SK-N-MC (cell line): Measurements from ENCODE around the gene SMARCD1.

Experiments used
- EZH2 ChIP-seq: fragments of 200-600 bp; sonication (generic); IDR thresholded peaks from one replicate; pipeline ENCODE4 v1.6.1; 2017; ENCODE audit warnings: antibody characterized with exemption
- FOXP2 ChIP-seq: optimal IDR thresholded peaks from 2 replicates; pipeline ENCODE3; 2011; ENCODE audit warnings: mild to moderate bottlenecking, moderate library complexity; ENCODE audit not compliant: insufficient read depth; ENCODE audit errors: extremely low read length, control extremely low read depth
- POLR2AphosphoS5 ChIP-seq: IDR thresholded peaks from 2 replicates; pipeline ENCODE4 v1.6.1; 2012; ENCODE audit warnings: mild to moderate bottlenecking, low read depth, low read length, borderline replicate concordance

DNA sequence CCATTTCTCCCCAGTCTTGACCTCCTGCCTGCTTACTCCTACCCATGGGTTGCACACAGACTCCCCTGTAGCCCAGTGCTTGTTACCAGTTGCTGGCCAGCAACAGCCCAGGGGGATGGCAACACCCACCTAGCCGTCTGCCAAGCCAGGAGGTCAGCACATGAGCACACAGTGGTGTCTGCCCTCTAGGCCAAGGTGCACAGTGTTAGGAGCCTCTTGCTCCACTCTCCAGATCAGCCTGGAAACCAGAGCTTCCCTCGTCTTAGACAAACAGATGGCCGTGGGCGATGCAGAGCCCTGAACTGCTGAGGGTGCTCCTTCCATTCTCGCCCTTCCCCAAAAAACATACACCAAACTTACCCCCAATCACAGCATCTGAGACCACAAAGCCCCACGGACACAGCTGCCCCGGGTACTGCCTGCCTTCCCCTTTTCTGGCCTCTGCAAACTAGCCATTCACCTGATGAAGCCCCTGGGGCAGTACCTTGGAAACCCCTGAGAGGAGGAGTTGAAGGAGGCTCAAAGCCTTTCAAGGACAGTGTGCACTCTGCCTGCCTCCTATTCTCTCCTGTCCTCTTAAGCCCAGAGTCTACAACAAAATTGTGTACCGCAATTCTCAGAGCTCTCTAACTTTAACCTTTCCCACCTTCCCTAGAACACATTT lies 17.6 kb downstream of the SMARCD1 start:
- TF ChIP-seq EZH2: no peak
- TF ChIP-seq POLR2AphosphoS5: no peak
- TF ChIP-seq FOXP2: no peak
